Activated naive CD8-positive, alpha-beta T cell treated with anti-CD3 and anti-CD28 coated beads for 36 hours (primary cell): ENCODE data around the gene RNF175. TPM values are rescaled to one million over a fixed set of nuclear protein-coding genes. Genes with fewer than 3 reads are reported as not detected.

Experiments used
- DNase-seq: peaks from one replicate; pipeline ENCODE4 v3.0.0; 2021
- H3K27ac Mint-ChIP-seq: one replicate; pipeline ENCODE4 v1.8.0; 2022; ENCODE audit warnings: mild to moderate bottlenecking, moderate library complexity, mixed read lengths
- H3K27me3 Mint-ChIP-seq: one replicate; pipeline ENCODE4 v1.8.0; 2022; ENCODE audit warnings: mild to moderate bottlenecking, mixed read lengths
- H3K36me3 Mint-ChIP-seq: one replicate; pipeline ENCODE4 v1.8.0; 2021; ENCODE audit warnings: mild to moderate bottlenecking, mixed read lengths
- H3K4me1 Mint-ChIP-seq: one replicate; pipeline ENCODE4 v1.8.0; 2021; ENCODE audit warnings: mixed read lengths
- H3K4me3 Mint-ChIP-seq: one replicate; pipeline ENCODE4 v1.8.0; 2022; ENCODE audit warnings: mild to moderate bottlenecking, moderate library complexity, mixed read lengths
- H3K9me3 Mint-ChIP-seq: one replicate; pipeline ENCODE4 v1.8.0; 2022; ENCODE audit warnings: mixed read lengths
- total RNA-seq, 2 experiments: library from RNA; stranded (reverse); gene quantifications; one replicate each; pipeline ENCODE4 v1.2.3, GENCODE V29; 2021

RNF175 gene
- total RNA-seq, 2 experiments from 2014 or later = not detected

DNA sequence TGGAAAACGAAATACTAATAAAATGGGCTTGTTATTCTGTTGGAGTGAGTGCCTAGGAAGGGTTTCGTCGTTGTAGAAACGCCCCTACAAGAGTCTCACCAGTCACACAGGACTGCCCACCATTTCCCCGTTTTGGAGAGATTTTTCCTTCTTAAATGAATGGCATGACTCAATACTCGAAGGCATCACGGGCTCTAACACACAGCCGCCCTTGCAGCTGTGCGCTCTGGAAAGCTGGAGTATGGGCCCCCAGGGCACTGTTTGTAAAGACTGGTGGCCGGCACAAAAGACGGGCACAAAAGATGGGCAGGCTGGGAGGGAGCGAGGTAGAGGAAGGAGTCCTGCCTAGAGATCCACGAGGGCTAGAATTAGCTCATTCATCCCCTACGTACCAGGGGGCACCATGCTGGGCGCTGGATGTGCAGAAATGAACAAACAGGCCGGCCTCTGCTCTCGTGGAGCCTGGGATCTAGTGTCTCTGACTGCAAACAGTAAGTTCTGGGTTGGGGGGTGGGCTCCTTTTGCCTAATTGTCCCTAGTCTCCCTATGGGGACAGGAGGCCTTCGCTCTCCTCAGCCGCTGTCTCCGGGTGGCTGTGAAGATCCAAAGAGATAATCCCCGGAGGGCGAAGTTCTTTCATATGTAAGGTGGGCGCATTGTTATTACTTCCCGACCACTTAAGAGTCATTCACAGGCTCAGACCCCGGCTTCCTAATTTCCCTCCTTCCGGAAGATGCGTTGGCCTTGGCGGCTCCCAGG lies 30.1 kb upstream of the RNF175 start:
- H3K9me3 Mint-ChIP-seq = no peaks in the 10 kb centered on the region
- H3K36me3 Mint-ChIP-seq = no peaks in the 10 kb centered on the region
- peak overlapping the region; percentile 1 for H3K4me3 Mint-ChIP-seq
- peaks cover 34% of the 10 kb centered on the region for H3K4me1 Mint-ChIP-seq
- H3K27me3 Mint-ChIP-seq = peaks cover 93% of the 10 kb centered on the region
- H3K27ac Mint-ChIP-seq = no peak overlapping the region
- DNase-seq = no peak

DNA sequence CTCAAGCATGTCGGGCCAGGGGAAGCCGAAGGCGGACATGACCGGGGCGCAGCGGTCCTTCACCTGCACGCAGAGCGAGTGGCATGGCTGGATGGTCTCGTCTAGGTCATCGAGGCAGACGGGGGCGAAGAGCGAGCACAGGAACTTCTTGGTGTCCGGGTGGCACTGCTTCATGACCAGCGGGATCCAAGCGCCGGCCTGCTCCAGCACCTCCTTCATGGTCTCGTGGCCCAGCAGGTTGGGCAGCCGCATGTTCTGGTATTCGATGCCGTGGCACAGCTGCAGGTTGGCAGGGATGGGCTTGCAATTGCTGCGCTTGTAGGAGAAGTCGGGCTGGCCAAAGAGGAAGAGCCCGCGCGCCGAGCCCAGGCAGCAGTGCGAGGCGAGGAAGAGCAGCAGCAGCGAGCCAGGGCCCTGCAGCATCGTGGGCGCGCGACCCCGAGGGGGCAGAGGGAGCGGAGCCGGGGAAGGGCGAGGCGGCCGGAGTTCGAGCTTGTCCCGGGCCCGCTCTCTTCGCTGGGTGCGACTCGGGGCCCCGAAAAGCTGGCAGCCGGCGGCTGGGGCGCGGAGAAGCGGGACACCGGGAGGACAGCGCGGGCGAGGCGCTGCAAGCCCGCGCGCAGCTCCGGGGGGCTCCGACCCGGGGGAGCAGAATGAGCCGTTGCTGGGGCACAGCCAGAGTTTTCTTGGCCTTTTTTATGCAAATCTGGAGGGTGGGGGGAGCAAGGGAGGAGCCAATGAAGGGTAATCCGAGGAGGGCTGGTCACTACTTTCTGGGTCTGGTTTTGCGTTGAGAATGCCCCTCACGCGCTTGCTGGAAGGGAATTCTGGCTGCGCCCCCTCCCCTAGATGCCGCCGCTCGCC lies 28.8 kb upstream of the RNF175 start, which contains the start of gene SFRP2:
SFRP2 (minus strand) TSS at position 671 of the 864 bp plus-strand sequence; CDS start at position 423, 248 bp downstream.
- peak; percentile 12 for DNase-seq
- peaks cover 88% of the 10 kb centered on the region for H3K27me3 Mint-ChIP-seq
- no peaks in the 10 kb centered on the region for H3K9me3 Mint-ChIP-seq
- no peaks in the 10 kb centered on the region for H3K36me3 Mint-ChIP-seq
- no peak within 1 kb of the TSS for H3K27ac Mint-ChIP-seq
- peak within 1 kb of the TSS; percentile 43 for H3K4me3 Mint-ChIP-seq
- peaks cover 31% of the 10 kb centered on the region for H3K4me1 Mint-ChIP-seq

DNA sequence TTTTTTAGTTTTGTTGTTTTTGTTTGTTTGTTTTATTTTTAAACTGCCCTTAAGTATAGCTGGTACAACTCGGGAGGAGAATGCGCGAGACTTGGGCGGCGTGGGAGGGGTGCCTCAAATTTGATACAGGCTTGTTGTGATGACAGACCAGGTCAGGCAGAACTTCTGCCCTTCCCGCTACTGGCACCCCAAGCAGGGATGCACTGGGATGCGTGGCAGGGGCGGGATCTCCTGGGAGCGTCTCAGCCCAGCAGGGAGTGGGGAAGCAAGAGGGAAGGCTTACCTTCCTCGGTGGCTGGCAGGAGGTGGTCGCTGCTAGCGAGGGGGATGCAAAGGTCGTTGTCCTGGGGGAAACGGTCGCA lies 28.2 kb upstream of the RNF175 start:
- Mint-ChIP-seq H3K27ac (no peak overlapping the region), H3K9me3 (no peaks in the 10 kb centered on the region), H3K27me3 (peaks cover 85% of the 10 kb centered on the region), H3K36me3 (no peaks in the 10 kb centered on the region), H3K4me3 (peak overlapping the region; percentile 43), H3K4me1 (peaks cover 31% of the 10 kb centered on the region)
- no peak for DNase-seq

GRCh38 chr4:153787575-153787974 lies 27.8 kb upstream of the RNF175 start:
- Mint-ChIP-seq H3K27ac (no peak overlapping the region), H3K27me3 (peaks cover 83% of the 10 kb centered on the region), H3K4me3 (no peak overlapping the region), H3K9me3 (no peaks in the 10 kb centered on the region), H3K36me3 (no peaks in the 10 kb centered on the region), H3K4me1 (peaks cover 28% of the 10 kb centered on the region)
- DNase-seq = no peak

- no peak overlapping the region for H3K4me3 Mint-ChIP-seq
- peaks cover 28% of the 10 kb centered on the region for H3K4me1 Mint-ChIP-seq
- H3K27me3 Mint-ChIP-seq = peaks cover 81% of the 10 kb centered on the region
Measured at GRCh38 chr4:153787061-153787560, 27.3 kb upstream of the RNF175 start.

DNA sequence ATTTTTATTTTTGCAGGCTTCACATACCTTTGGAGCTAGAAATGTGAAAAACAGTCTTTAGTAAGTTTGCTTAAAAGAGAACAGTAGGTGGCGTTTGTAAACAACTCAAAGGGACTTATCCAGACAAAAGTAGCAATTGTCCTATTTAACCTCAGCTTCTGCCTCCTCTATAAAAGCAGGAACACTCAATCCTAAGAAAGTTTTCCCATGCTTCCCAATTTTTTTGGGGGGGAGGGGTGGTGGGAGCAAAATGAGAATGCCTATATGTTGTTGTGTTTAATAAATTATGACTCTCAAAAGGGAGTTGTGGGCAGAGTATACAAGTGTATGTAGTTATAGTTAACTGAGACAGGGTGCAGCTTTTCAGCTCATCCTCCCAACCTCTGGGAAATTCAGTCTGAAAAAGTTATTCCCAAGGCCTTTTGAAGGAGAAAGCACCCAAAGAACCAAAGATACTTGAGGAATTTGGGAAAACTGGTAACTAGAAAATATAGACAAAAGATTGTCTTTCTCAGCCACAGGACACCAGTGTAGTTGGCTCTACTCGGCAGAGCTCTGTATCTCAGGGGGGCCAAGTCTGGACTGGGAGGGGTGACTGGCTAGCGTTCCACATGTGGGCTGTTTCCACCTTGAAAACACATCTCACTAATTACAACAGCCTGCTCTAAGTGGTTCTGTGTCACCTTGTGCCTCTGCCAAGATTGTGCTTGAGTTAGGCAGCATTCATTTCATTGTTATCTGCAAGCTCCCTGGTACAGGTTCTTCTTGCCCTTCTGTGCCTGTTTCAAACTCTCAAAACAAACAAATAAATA lies 26.3 kb upstream of the RNF175 start:
- Mint-ChIP-seq H3K4me1 (peaks cover 20% of the 10 kb centered on the region), H3K9me3 (no peaks in the 10 kb centered on the region), H3K36me3 (no peaks in the 10 kb centered on the region), H3K27me3 (peaks cover 81% of the 10 kb centered on the region), H3K27ac (no peak overlapping the region), H3K4me3 (no peak overlapping the region)
- DNase-seq = no peak

More at GRCh38 chr4:153787061-153787560, 27.3 kb upstream of the RNF175 start:
- no peaks in the 10 kb centered on the region for H3K9me3 Mint-ChIP-seq
- DNase-seq = no peak
- no peak overlapping the region for H3K27ac Mint-ChIP-seq
- no peaks in the 10 kb centered on the region for H3K36me3 Mint-ChIP-seq

DNA sequence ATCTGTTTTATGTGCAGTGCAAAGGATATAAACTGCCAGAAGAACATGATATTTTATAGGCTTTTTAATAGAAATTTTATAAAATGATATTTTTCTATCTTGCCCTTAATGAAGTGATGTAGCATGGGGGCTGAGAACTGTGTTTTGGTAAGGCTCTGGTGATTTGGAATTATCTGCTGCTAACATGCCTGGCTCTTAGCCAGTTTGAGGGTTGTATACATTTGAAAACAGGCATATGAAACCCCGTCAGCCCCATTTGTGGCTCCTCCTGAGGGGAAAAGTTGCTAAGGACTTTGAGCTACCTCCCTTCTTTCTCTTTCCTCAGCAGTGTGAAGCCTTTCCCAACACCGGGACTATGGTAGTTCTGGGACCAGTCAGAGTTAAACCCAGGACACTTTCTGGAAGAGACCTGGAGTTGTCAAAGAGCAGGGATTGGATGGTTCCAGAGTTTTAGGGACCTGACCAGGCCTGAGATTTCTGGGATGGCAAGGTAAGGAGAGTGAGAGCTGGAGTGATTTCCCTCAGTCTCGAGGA lies 24.4 kb upstream of the RNF175 start:
- H3K9me3 Mint-ChIP-seq = no peaks in the 10 kb centered on the region
- no peak overlapping the region for H3K27ac Mint-ChIP-seq
- no peak for DNase-seq
- no peaks in the 10 kb centered on the region for H3K36me3 Mint-ChIP-seq
- peaks cover 9% of the 10 kb centered on the region for H3K4me1 Mint-ChIP-seq
- H3K4me3 Mint-ChIP-seq = no peak overlapping the region
- peaks cover 78% of the 10 kb centered on the region for H3K27me3 Mint-ChIP-seq

DNA sequence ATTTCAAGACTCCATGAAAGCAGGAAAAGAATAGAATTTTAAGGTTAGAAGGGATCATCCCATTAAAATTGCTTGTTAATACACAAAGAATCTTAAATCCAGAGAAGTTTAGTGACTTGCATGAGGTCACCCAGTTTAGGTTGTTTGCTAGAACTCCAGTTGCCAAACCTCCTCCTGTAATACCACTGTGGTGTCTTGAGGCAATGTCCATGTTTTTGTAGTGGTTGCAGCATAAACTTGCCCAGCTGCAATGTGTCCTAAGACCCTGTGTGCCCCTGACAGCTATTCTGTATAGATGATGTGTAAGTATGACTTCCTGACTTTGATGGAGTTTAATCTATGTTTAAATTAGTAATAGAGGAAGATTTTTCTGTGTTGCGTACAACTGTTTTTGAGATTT lies 22.8 kb upstream of the RNF175 start:
- peaks cover 4% of the 10 kb centered on the region for H3K9me3 Mint-ChIP-seq
- no peak overlapping the region for H3K27ac Mint-ChIP-seq
- H3K27me3 Mint-ChIP-seq = peaks cover 66% of the 10 kb centered on the region
- no peaks in the 10 kb centered on the region for H3K36me3 Mint-ChIP-seq
- no peak for DNase-seq
- no peaks in the 10 kb centered on the region for H3K4me1 Mint-ChIP-seq
- H3K4me3 Mint-ChIP-seq = no peak overlapping the region

GRCh38 chr4:153781717-153782416 lies 22.0 kb upstream of the RNF175 start:
- H3K27me3 Mint-ChIP-seq = peaks cover 59% of the 10 kb centered on the region
- H3K9me3 Mint-ChIP-seq = peaks cover 4% of the 10 kb centered on the region
- DNase-seq = no peak
- no peak overlapping the region for H3K4me3 Mint-ChIP-seq
- no peak overlapping the region for H3K27ac Mint-ChIP-seq
- no peaks in the 10 kb centered on the region for H3K36me3 Mint-ChIP-seq
- no peaks in the 10 kb centered on the region for H3K4me1 Mint-ChIP-seq

DNA sequence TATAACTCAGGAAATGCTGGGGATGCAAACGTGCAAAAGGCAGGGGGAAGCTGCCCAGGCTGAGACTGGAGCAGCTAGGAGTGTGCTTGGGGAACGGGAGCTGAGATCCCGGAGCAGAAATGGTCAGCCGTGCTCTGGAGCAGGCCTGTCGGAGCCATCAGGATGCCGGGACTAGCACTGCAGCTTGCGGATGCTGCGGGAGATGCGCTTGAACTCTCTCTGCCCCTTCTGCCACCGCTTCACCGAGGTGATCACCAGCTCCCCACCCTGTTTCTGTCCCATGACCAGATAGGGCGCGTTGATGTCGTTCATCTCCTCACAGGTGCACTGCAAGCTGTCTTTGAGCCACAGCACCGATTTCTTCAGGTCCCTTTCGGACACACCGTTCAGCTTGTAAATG lies 21.5 kb upstream of the RNF175 start:
- no peak overlapping the region for H3K27ac Mint-ChIP-seq
- peaks cover 4% of the 10 kb centered on the region for H3K9me3 Mint-ChIP-seq
- DNase-seq = no peak
- H3K36me3 Mint-ChIP-seq = no peaks in the 10 kb centered on the region
- H3K4me3 Mint-ChIP-seq = no peak overlapping the region
- H3K4me1 Mint-ChIP-seq = no peaks in the 10 kb centered on the region
- H3K27me3 Mint-ChIP-seq = peaks cover 59% of the 10 kb centered on the region

DNA sequence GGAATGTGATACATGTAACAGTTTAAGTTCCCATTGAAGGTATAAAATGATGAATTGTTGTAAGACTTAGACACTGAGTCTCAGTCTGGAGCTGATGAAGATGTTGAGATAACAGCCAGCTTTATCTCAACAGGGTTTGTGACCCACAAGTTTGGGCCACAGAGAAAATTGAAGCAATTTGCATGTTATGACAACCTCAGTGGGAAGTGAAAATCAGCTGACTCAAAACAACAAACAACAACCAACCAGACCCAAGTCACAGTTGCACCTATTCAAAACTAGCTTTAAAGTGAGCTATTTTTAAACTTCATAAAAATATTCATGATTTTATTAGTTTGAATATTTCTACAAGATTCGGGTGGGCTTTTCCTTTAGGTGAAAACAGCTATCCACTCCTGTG lies 21.1 kb upstream of the RNF175 start:
- Mint-ChIP-seq H3K36me3 (no peaks in the 10 kb centered on the region), H3K9me3 (peaks cover 4% of the 10 kb centered on the region), H3K27ac (no peak overlapping the region), H3K27me3 (peaks cover 59% of the 10 kb centered on the region), H3K4me3 (no peak overlapping the region), H3K4me1 (no peaks in the 10 kb centered on the region)
- no peak for DNase-seq

GRCh38 chr4:153780221-153780620 lies 20.4 kb upstream of the RNF175 start:
- Mint-ChIP-seq H3K4me3 (no peak overlapping the region), H3K36me3 (no peaks in the 10 kb centered on the region), H3K9me3 (peaks cover 4% of the 10 kb centered on the region), H3K27me3 (peaks cover 54% of the 10 kb centered on the region), H3K4me1 (no peaks in the 10 kb centered on the region), H3K27ac (no peak overlapping the region)
- no peak for DNase-seq

GRCh38 chr4:153778383-153778782 lies 18.6 kb upstream of the RNF175 start:
- no peaks in the 10 kb centered on the region for H3K36me3 Mint-ChIP-seq
- H3K27me3 Mint-ChIP-seq = peaks cover 54% of the 10 kb centered on the region
- no peak for DNase-seq
- no peak overlapping the region for H3K4me3 Mint-ChIP-seq
- H3K27ac Mint-ChIP-seq = no peak overlapping the region
- no peaks in the 10 kb centered on the region for H3K4me1 Mint-ChIP-seq
- peaks cover 4% of the 10 kb centered on the region for H3K9me3 Mint-ChIP-seq

DNA sequence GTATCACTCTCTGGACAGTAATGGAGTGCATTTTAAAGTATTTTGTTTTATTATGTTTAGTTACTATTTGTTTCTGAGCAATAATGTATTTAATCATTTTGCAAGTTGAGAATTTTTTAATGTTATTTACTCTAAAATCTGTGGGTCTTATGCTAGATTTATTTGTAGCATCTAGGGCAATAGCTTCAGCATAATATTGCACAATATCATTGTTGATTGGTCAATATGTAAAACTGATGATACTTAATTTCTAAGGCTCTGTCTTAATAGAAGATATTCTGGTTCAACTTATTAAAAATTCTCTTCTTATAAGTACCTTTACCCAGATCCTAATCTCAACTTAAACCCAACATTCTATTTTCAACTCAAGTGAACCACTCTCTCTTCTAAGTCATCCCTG lies 17.6 kb upstream of the RNF175 start:
- Mint-ChIP-seq H3K27me3 (peaks cover 58% of the 10 kb centered on the region), H3K4me1 (no peaks in the 10 kb centered on the region), H3K4me3 (no peak overlapping the region), H3K9me3 (peaks cover 4% of the 10 kb centered on the region), H3K27ac (no peak overlapping the region), H3K36me3 (no peaks in the 10 kb centered on the region)
- no peak for DNase-seq
